WTC11 (cell line): ENCODE measurements around the gene SLC44A1. TPM values are rescaled to one million over a fixed set of nuclear protein-coding genes. Genes with fewer than 3 reads are reported as not detected.

ENCODE experiments used
- ATAC-seq: fragments of 200-7000 bp; cut with Tn5 transposase; 2 replicates; pipeline ENCODE4 v1.10.0; 2021; ENCODE audit warnings: mild to moderate bottlenecking, moderate library complexity
- CTCF ChIA-PET: fragments of 300-600 bp; sonication (Branson Sonifier 250); formaldehyde crosslinking; loops from one replicate; lab custom pipeline; 2021; ENCODE audit warnings: antibody characterized with exemption; lab: Charles Lee
- POLR2A ChIA-PET: fragments of 350-600 bp; sonication (Branson Sonifier 250); formaldehyde crosslinking; loops from one replicate; lab custom pipeline; 2021; ENCODE audit warnings: antibody characterized with exemption; lab: Charles Lee
- DNase-seq: peaks from one replicate; pipeline ENCODE4 v3.0.0; 2021; ENCODE audit warnings: low spot score
- H3K27ac Mint-ChIP-seq: 2 replicates; pipeline ENCODE4 v1.8.0; 2021; ENCODE audit warnings: mixed read lengths
- H3K27me3 Mint-ChIP-seq: 2 replicates; pipeline ENCODE4 v1.8.0; 2021; ENCODE audit warnings: low read depth, mild to moderate bottlenecking, moderate library complexity, mixed read lengths
- H3K36me3 Mint-ChIP-seq: 2 replicates; pipeline ENCODE4 v1.8.0; 2021; ENCODE audit warnings: mixed read lengths
- H3K4me1 Mint-ChIP-seq: 2 replicates; pipeline ENCODE4 v1.8.0; 2022; ENCODE audit warnings: mixed read lengths
- H3K4me3 Mint-ChIP-seq: 2 replicates; pipeline ENCODE4 v1.8.0; 2021; ENCODE audit warnings: mild to moderate bottlenecking, moderate library complexity, mixed read lengths
- H3K9me3 Mint-ChIP-seq: 2 replicates; pipeline ENCODE4 v1.8.0; 2021; ENCODE audit warnings: mixed read lengths
- ARID4B ChIP-seq: sonication (generic); formaldehyde crosslinking; IDR thresholded peaks from 2 replicates; pipeline ENCODE4 v1.8.0; 2023; ENCODE audit warnings: missing genetic modification reagents, mild to moderate bottlenecking, borderline replicate concordance
- ATF2 ChIP-seq: sonication (generic); formaldehyde crosslinking; IDR thresholded peaks from 2 replicates; pipeline ENCODE4 v1.8.1; 2022; ENCODE audit warnings: low read depth, missing genetic modification reagents, borderline replicate concordance
- ATF6 ChIP-seq: sonication (generic); formaldehyde crosslinking; IDR thresholded peaks from 2 replicates; pipeline ENCODE4 v1.8.1; 2023; ENCODE audit warnings: mild to moderate bottlenecking, missing genetic modification reagents
- CBFB ChIP-seq: sonication (generic); formaldehyde crosslinking; IDR thresholded peaks from 2 replicates; pipeline ENCODE4 v1.8.1; 2022; ENCODE audit warnings: mild to moderate bottlenecking, low read depth, missing genetic modification reagents
- FOXP1 ChIP-seq: sonication (generic); formaldehyde crosslinking; IDR thresholded peaks from 2 replicates; pipeline ENCODE4 v1.8.0; 2022; ENCODE audit warnings: missing genetic modification reagents, mild to moderate bottlenecking, moderate library complexity, borderline replicate concordance
- HMGA2 ChIP-seq: fragments of 250-450 bp; sonication (Bioruptor Pico); IDR thresholded peaks from 2 replicates; pipeline ENCODE4 v1.4.0; 2021; ENCODE audit warnings: mild to moderate bottlenecking, moderate library complexity
- KAT7 ChIP-seq: sonication (generic); formaldehyde crosslinking; IDR thresholded peaks from 2 replicates; pipeline ENCODE4 v1.8.1; 2023; ENCODE audit warnings: missing genetic modification reagents, mild to moderate bottlenecking, borderline replicate concordance
- NFATC4 ChIP-seq: fragments of 250-450 bp; sonication (Bioruptor Pico); IDR thresholded peaks from 2 replicates; pipeline ENCODE4 v1.9.0; 2021; ENCODE audit warnings: mild to moderate bottlenecking
- NFE2L1 ChIP-seq: sonication (generic); formaldehyde crosslinking; IDR thresholded peaks from 2 replicates; pipeline ENCODE4 v1.8.1; 2023; ENCODE audit warnings: missing genetic modification reagents
- ZNF281 ChIP-seq: sonication (generic); formaldehyde crosslinking; IDR thresholded peaks from 2 replicates; pipeline ENCODE4 v1.8.0; 2023; ENCODE audit warnings: mild to moderate bottlenecking, missing genetic modification reagents
- ZSCAN18 ChIP-seq: fragments of 250-450 bp; sonication (Bioruptor Pico); IDR thresholded peaks from 2 replicates; pipeline ENCODE4 v2.1.2; 2022; ENCODE audit warnings: mild to moderate bottlenecking, moderate library complexity
- total RNA-seq: library from RNA; stranded (reverse); gene quantifications from 3 replicates; pipeline ENCODE4 v1.2.3, GENCODE V29; 2021

Gene SLC44A1
- total RNA-seq, 1 experiment from 2014 or later = 48.9 TPM

GRCh38 chr9:105246656-105247173, 2.3 kb downstream of the SLC44A1 start:
- CTCF ChIA-PET = no interaction called here
- POLR2A ChIA-PET = interaction anchor here (0.7 kb wide), 1 partner anchor 356 kb away, joined by 4 read pairs; no protein-coding TSS in a partner anchor
- no peak for ATAC-seq
- TF ChIP-seq HMGA2 (CRISPR knock-in tag) (no peak), ZSCAN18 (CRISPR knock-in tag) (no peak), ATF6 (no peak), ZNF281 (CRISPR knock-in tag) (no peak), NFATC4 (CRISPR knock-in tag) (no peak), ARID4B (CRISPR knock-in tag) (no peak), ATF2 (CRISPR knock-in tag) (no peak), NFE2L1 (no peak)
- TF ChIP-seq, all 79 proteins: peak for 0
- DNase-seq = no peak
- Mint-ChIP-seq H3K9me3 (no peaks in the 10 kb centered on the region), H3K36me3 (no peaks in the 10 kb centered on the region), H3K27me3 (no peaks in the 10 kb centered on the region), H3K4me3 (peak overlapping the region; percentile 85), H3K27ac (no peak overlapping the region), H3K4me1 (peaks cover 74% of the 10 kb centered on the region)

GRCh38 chr9:105248691-105249090, 4.2 kb downstream of the SLC44A1 start:
- Mint-ChIP-seq H3K27me3 (no peaks in the 10 kb centered on the region), H3K9me3 (no peaks in the 10 kb centered on the region), H3K36me3 (no peaks in the 10 kb centered on the region), H3K4me1 (peaks cover 60% of the 10 kb centered on the region), H3K27ac (0 out of 2 replicates have a peak overlapping the region, but pooled peaks have one; percentile 69), H3K4me3 (peak overlapping the region; percentile 26)
- ChIA-PET CTCF (no interaction called here), POLR2A (no interaction called here)
- TF ChIP-seq CBFB (CRISPR knock-in tag) (no peak), FOXP1 (CRISPR knock-in tag) (no peak), KAT7 (CRISPR knock-in tag) (no peak)
- DNase-seq = no peak
- no peak for ATAC-seq
